Endothelial cell of umbilical vein (primary cell): Measurements from ENCODE around the gene EDARADD. TPM values are rescaled to one million over a fixed set of nuclear protein-coding genes. Genes with fewer than 3 reads are reported as not detected.

Experiments
- BruUV-seq: library from RNA; stranded (reverse); fragments of 400-500 nt; replicated peaks from 2 replicates; lab custom pipeline; 2021; lab: Mats Ljungman, UMichigan
- CTCF ChIA-PET: fragments of 300-600, 350-600 bp; sonication (Branson Sonifier 250); formaldehyde crosslinking; loops from one replicate; lab custom pipeline; 2021; ENCODE audit warnings: antibody characterized with exemption, inconsistent platforms; lab: Charles Lee
- POLR2A ChIA-PET: fragments of 300-600, 350-600 bp; sonication (Branson Sonifier 250); formaldehyde crosslinking; loops from one replicate; lab custom pipeline; 2021; ENCODE audit warnings: antibody characterized with exemption, inconsistent platforms; lab: Charles Lee
- DNase-seq: peaks from one replicate; pipeline ENCODE4 v3.0.0-alpha.2; 2011; ENCODE audit warnings: low read depth, low spot score
- FAIRE-seq: peaks from 2 replicates; lab custom pipeline; 2011; peaks lifted over from hg19 to GRCh38; lab: Jason Lieb, UNC
- H2AFZ ChIP-seq: 2 replicates; pipeline ENCODE4 v1.6.0; 2012; ENCODE audit warnings: low read depth, low read length, control low read depth, inconsistent platforms
- H3K27ac ChIP-seq: 2 replicates; pipeline ENCODE4 v1.5.1; 2011; ENCODE audit warnings: low read depth, mild to moderate bottlenecking, control low read depth, low read length, moderate library complexity; ENCODE audit not compliant: insufficient read depth
- H3K27me3 ChIP-seq, 2 experiments: 2 replicates each; pipeline versions ENCODE4 v1.6.0 to v1.6.1; 2011; ENCODE audit warnings: low read length in 2 of 2, mixed read lengths in 1 of 2; ENCODE audit not compliant: control insufficient read depth in 2 of 2, insufficient read depth in 2 of 2
- H3K36me3 ChIP-seq, 2 experiments: 2 replicates in 1 of 2; 3 replicates in 1 of 2; pipeline ENCODE4 v1.5.1; 2011; ENCODE audit warnings: low read length in 2 of 2, mild to moderate bottlenecking in 1 of 2, moderate library complexity in 1 of 2; ENCODE audit not compliant: control insufficient read depth in 2 of 2, insufficient read depth in 2 of 2; ENCODE audit errors: extremely low read depth in 1 of 2
- H3K4me1 ChIP-seq: 3 replicates; pipeline ENCODE4 v1.5.1; 2011; ENCODE audit warnings: mild to moderate bottlenecking, low read length; ENCODE audit not compliant: control insufficient read depth, insufficient read depth; ENCODE audit errors: extremely low read depth
- H3K4me2 ChIP-seq: 2 replicates; pipeline ENCODE4 v1.6.1; 2011; ENCODE audit warnings: low read length, control low read depth, mixed read lengths; ENCODE audit not compliant: insufficient read depth
- H3K4me3 ChIP-seq, 3 experiments: fragments of 200-600 bp in 1 of 3; sonication (generic), shearing (Covaris generic) in 1 of 3; replicated peaks in 1 of 3; 2 replicates each; pipeline ENCODE4 v1.5.1; 2011 to 2016; ENCODE audit warnings: control low read depth in 3 of 3, low read length in 3 of 3, mild to moderate bottlenecking in 2 of 3, inconsistent platforms in 1 of 3, low read depth in 1 of 3, moderate library complexity in 1 of 3; ENCODE audit not compliant: insufficient read depth in 1 of 3
- H3K79me2 ChIP-seq: 2 replicates; pipeline ENCODE4 v1.6.0; 2012; ENCODE audit warnings: low read length, inconsistent platforms; ENCODE audit not compliant: control insufficient read depth, insufficient read depth
- H3K9ac ChIP-seq: replicated peaks from 2 replicates; pipeline ENCODE3; 2011; ENCODE audit warnings: low read length, control low read depth; ENCODE audit not compliant: insufficient read depth; ENCODE audit errors: extremely low read depth
- H3K9me1 ChIP-seq: replicated peaks from 3 replicates; pipeline ENCODE4 v1.6.0; 2011; ENCODE audit warnings: mild to moderate bottlenecking, low read length; ENCODE audit not compliant: control insufficient read depth, insufficient read depth; ENCODE audit errors: extremely low read depth
- H3K9me3 ChIP-seq: replicated peaks from 2 replicates; pipeline ENCODE4 v1.5.1; 2012; ENCODE audit warnings: low read length, inconsistent platforms; ENCODE audit not compliant: control insufficient read depth, insufficient read depth
- H4K20me1 ChIP-seq: replicated peaks from 2 replicates; pipeline ENCODE3; 2011; ENCODE audit warnings: mild to moderate bottlenecking, low read length; ENCODE audit not compliant: control insufficient read depth, insufficient read depth; ENCODE audit errors: extremely low read depth
- CTCF ChIP-seq, 2 donors: IDR thresholded peaks; 1 replicate in 1 of 2; 2 replicates in 1 of 2; pipeline ENCODE4 v1.5.1; 2011; ENCODE audit warnings: low read length in 2 of 2, mild to moderate bottlenecking in 2 of 2, moderate library complexity in 2 of 2, control low read depth in 1 of 2, inconsistent platforms in 1 of 2, low read depth in 1 of 2; ENCODE audit not compliant: insufficient read depth in 1 of 2; ENCODE audit errors: extremely low read depth in 1 of 2
- EZH2 ChIP-seq: IDR thresholded peaks from 2 replicates; pipeline ENCODE4 v1.6.1; 2012; ENCODE audit warnings: borderline replicate concordance, low read depth, mild to moderate bottlenecking, moderate library complexity, low read length, inconsistent platforms; ENCODE audit not compliant: severe bottlenecking
- FOS ChIP-seq: IDR thresholded peaks from 2 replicates; pipeline ENCODE4 v1.6.1; 2011; ENCODE audit warnings: mild to moderate bottlenecking, low read length, moderate library complexity, borderline replicate concordance; ENCODE audit not compliant: insufficient read depth
- GATA2 ChIP-seq: IDR thresholded peaks from 2 replicates; pipeline ENCODE4 v1.7.0; 2011; ENCODE audit warnings: low read depth, mild to moderate bottlenecking, moderate library complexity, mixed read lengths, low read length; ENCODE audit not compliant: insufficient read length, insufficient read depth
- JUN ChIP-seq: IDR thresholded peaks from 2 replicates; pipeline ENCODE4 v1.6.1; 2011; ENCODE audit warnings: borderline replicate concordance, low read depth; ENCODE audit not compliant: insufficient read length, insufficient read depth
- MAX ChIP-seq: IDR thresholded peaks from 2 replicates; pipeline ENCODE4 v1.6.1; 2011; ENCODE audit not compliant: insufficient read depth, insufficient read length
- MYC ChIP-seq: IDR thresholded peaks from one replicate; pipeline ENCODE4 v1.6.1; 2011; ENCODE audit warnings: mild to moderate bottlenecking, low read depth, low read length
- POLR2A ChIP-seq: IDR thresholded peaks from 2 replicates; pipeline ENCODE4 v1.6.1; 2012; ENCODE audit warnings: low read depth, mild to moderate bottlenecking, control low read depth, low read length
- POLR2AphosphoS5 ChIP-seq: IDR thresholded peaks from 2 replicates; pipeline ENCODE4 v1.6.1; 2012; ENCODE audit warnings: low read depth, mild to moderate bottlenecking, control low read depth, low read length, moderate library complexity; ENCODE audit not compliant: insufficient read depth
- dilution Hi-C: fragments of 300-500 bp; cut with MboI; formaldehyde crosslinking; loops from one replicate; pipeline ENCODE4 v1.15.0; 2019; ENCODE audit warnings: low sequenced_read_pairs; ENCODE audit not compliant: extremely low pct_ligation_motif_present
- intact Hi-C: fragments of 100-400 bp; cut with micrococcal nuclease; formaldehyde crosslinking; loops from one replicate; pipeline ENCODE4 v1.10.0; 2022
- polyA plus RNA-seq, 4 experiments: library from polyadenylated mRNA; depleted of rRNA in 3 of 4; stranded (reverse) in 3 of 4; unstranded in 1 of 4; fragments of >200 nt; gene quantifications; 2 replicates each; pipeline versions ENCODE4 v1.2.1 to v1.2.3, GENCODE V29; 2011 to 2012; ENCODE audit warnings: missing spikeins in 1 of 4
- total RNA-seq: library from RNA; stranded (reverse); gene quantifications from 2 replicates; pipeline ENCODE4 v1.2.3, GENCODE V29; 2021

Gene EDARADD
- total and polyA plus RNA-seq, 2 donors (not counting 3 experiments of a cell fraction or from before 2014, with no cell fraction given), result not detected

DNA sequence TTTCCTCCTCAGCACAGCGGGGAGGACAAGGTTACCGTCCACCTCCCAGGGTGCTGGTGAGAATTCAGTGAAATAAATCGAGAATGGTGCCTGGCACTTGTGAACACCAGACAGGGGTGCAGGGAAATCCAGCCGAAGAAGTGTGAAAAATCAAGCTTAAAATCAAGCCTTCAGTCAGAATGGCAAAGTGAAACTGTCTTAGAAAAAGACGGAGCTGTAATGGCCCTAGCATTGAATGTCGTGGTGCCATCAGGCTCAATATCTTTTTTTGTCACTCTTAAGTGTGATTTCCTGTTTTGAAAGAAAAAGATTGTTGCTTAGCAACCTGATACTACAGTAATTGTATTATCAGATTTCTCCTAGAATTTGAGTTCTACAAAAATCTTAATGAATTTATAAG is 22.1 kb downstream of the EDARADD start:
- H3K36me3 ChIP-seq, result no peaks in the 10 kb centered on the region
- no TSS peak for BruUV-seq
- no peak for TF ChIP-seq POLR2AphosphoS5
- TF ChIP-seq MAX, result no peak
- TF ChIP-seq MYC, result no peak
- TF ChIP-seq JUN, result no peak
- no peak for TF ChIP-seq EZH2
- no peak for TF ChIP-seq FOS
- TF ChIP-seq GATA2, result no peak
- no peak for TF ChIP-seq POLR2A
- TF ChIP-seq CTCF (IDR thresholded peaks at IDR 0.05; ENCODE audit: extremely low read depth in 1 of 2, insufficient read depth in 1 of 2, low read depth in 1 of 2, low read length in 2 of 2), result no peak
- no peak overlapping the region for H3K9ac ChIP-seq
- no peaks in the 10 kb centered on the region for H4K20me1 ChIP-seq
- no peaks in the 10 kb centered on the region for H3K4me1 ChIP-seq
- no peak overlapping the region for H2AFZ ChIP-seq
- H3K4me3 ChIP-seq, result no peak overlapping the region
- DNase-seq (peak; percentile 13), FAIRE-seq (no peak)
- CTCF ChIA-PET, result interaction anchor here (0.6 kb wide), 1 partner anchor 15 kb away, joined by 3 read pairs; no protein-coding TSS in a partner anchor
- no peaks in the 10 kb centered on the region for H3K79me2 ChIP-seq
- H3K9me3 ChIP-seq, result no peaks in the 10 kb centered on the region
- intact Hi-C loops (no loop called here), dilution Hi-C loops (no loop called here)
- H3K9me1 ChIP-seq, result no peaks in the 10 kb centered on the region
- no peak overlapping the region for H3K27ac ChIP-seq
- H3K4me2 ChIP-seq, result peak overlapping the region; percentile 25
- POLR2A ChIA-PET, result no interaction called here
- no peaks in the 10 kb centered on the region for H3K27me3 ChIP-seq
